HepG2 (cell line): Measurements from ENCODE around the gene NME8. TPM values are rescaled to one million over a fixed set of nuclear protein-coding genes. Genes with fewer than 3 reads are reported as not detected.

Experiments used
- CBX1 ChIP-seq: IDR thresholded peaks from one replicate; pipeline ENCODE4 v1.6.1; 2016; ENCODE audit warnings: antibody characterized with exemption, low read depth
- ELF4 ChIP-seq: sonication (generic); formaldehyde crosslinking; IDR thresholded peaks from 2 replicates; pipeline ENCODE4 v1.5.0; 2020; ENCODE audit warnings: missing genetic modification reagents, mild to moderate bottlenecking, moderate library complexity, borderline replicate concordance
- HNRNPUL1 ChIP-seq: fragments of 200-400 bp; formaldehyde crosslinking; IDR thresholded peaks from 2 replicates; pipeline ENCODE4 v1.6.1; 2017; ENCODE audit warnings: low read depth, mild to moderate bottlenecking, low read length, moderate library complexity
- HOXA9 ChIP-seq: sonication (generic); formaldehyde crosslinking; IDR thresholded peaks from 2 replicates; pipeline ENCODE4 v1.8.1; 2022; ENCODE audit warnings: missing genetic modification reagents, mild to moderate bottlenecking, moderate library complexity, borderline replicate concordance
- ISL2 ChIP-seq: sonication (generic); formaldehyde crosslinking; IDR thresholded peaks from 2 replicates; pipeline ENCODE4 v1.5.0; 2020; ENCODE audit warnings: missing genetic modification reagents
- PAF1 ChIP-seq: IDR thresholded peaks from 2 replicates; pipeline ENCODE4 v1.6.1; 2016; ENCODE audit warnings: missing genetic modification reagents, missing compliant biosample characterization
- SKI ChIP-seq: fragments of 450-650 bp; IDR thresholded peaks from one replicate; pipeline ENCODE4 v1.6.1; 2018; ENCODE audit warnings: mild to moderate bottlenecking; ENCODE audit not compliant: partially characterized antibody
- ZNF510 ChIP-seq: sonication (generic); formaldehyde crosslinking; IDR thresholded peaks from 2 replicates; pipeline ENCODE4 v1.4.0; 2020; ENCODE audit warnings: low read depth, mild to moderate bottlenecking, missing genetic modification reagents
- ZNF781 ChIP-seq: sonication (generic); formaldehyde crosslinking; IDR thresholded peaks from 2 replicates; pipeline ENCODE4 v1.5.1; 2020; ENCODE audit warnings: borderline replicate concordance, mild to moderate bottlenecking, missing genetic modification reagents; ENCODE audit errors: not compliant biosample characterization
- ZNF790 ChIP-seq: sonication (generic); formaldehyde crosslinking; IDR thresholded peaks from 2 replicates; pipeline ENCODE4 v1.8.0; 2022; ENCODE audit warnings: missing genetic modification reagents, mild to moderate bottlenecking, borderline replicate concordance
- polyA plus RNA-seq, 8 experiments: library from polyadenylated mRNA; depleted of rRNA in 3 of 8; stranded (reverse) in 7 of 8; unstranded in 1 of 8; fragments of >200 nt; fragmentation: Illumina TruSeq in 4 of 8; extraction: Trizol in 4 of 8; gene quantifications; 2 replicates each; pipeline versions ENCODE4 v1.2.1 to v1.2.3, GENCODE V29; 2011 to 2016; ENCODE audit warnings: low read depth in 4 of 8, missing spikeins in 1 of 8, mixed read lengths in 1 of 8; ENCODE audit not compliant: insufficient read depth in 1 of 8
- total RNA-seq, 5 experiments: library from RNA; depleted of rRNA; stranded (reverse); fragments of >200 nt; fragmentation: Illumina TruSeq; extraction: Trizol; gene quantifications; 2 replicates each; pipeline ENCODE4 v1.2.3, GENCODE V29; 2016; ENCODE audit warnings: low read depth in 1 of 5
- TF ChIP-seq, protein P1 (sequence below): sonication (generic); formaldehyde crosslinking; IDR thresholded peaks from 2 replicates; pipeline ENCODE4 v1.5.0; 2020; ENCODE audit warnings: mild to moderate bottlenecking, missing genetic modification reagents
- TF ChIP-seq, protein P2 (sequence below): sonication (generic); formaldehyde crosslinking; IDR thresholded peaks from 2 replicates; pipeline ENCODE4 v1.5.0; 2020; ENCODE audit warnings: mild to moderate bottlenecking, missing genetic modification reagents
- TF ChIP-seq, protein P3 (sequence below): sonication (generic); formaldehyde crosslinking; IDR thresholded peaks from 2 replicates; pipeline ENCODE4 v1.5.0; 2020; ENCODE audit warnings: mild to moderate bottlenecking, missing genetic modification reagents
- TF ChIP-seq, protein P4 (sequence below): sonication (generic); formaldehyde crosslinking; conservative IDR thresholded peaks from 2 replicates; pipeline ENCODE4 v1.4.0; 2020; ENCODE audit warnings: mild to moderate bottlenecking, missing genetic modification reagents, moderate library complexity
- TF ChIP-seq, protein P5 (sequence below): sonication (generic); formaldehyde crosslinking; IDR thresholded peaks from 2 replicates; pipeline ENCODE4 v1.5.0; 2020; ENCODE audit warnings: mild to moderate bottlenecking, missing genetic modification reagents

NME8 gene
- total and polyA plus RNA-seq, 2 of the 13 experiments (the other 11 are each of a cell fraction or from before 2014, with no cell fraction given) = not detected

DNA sequence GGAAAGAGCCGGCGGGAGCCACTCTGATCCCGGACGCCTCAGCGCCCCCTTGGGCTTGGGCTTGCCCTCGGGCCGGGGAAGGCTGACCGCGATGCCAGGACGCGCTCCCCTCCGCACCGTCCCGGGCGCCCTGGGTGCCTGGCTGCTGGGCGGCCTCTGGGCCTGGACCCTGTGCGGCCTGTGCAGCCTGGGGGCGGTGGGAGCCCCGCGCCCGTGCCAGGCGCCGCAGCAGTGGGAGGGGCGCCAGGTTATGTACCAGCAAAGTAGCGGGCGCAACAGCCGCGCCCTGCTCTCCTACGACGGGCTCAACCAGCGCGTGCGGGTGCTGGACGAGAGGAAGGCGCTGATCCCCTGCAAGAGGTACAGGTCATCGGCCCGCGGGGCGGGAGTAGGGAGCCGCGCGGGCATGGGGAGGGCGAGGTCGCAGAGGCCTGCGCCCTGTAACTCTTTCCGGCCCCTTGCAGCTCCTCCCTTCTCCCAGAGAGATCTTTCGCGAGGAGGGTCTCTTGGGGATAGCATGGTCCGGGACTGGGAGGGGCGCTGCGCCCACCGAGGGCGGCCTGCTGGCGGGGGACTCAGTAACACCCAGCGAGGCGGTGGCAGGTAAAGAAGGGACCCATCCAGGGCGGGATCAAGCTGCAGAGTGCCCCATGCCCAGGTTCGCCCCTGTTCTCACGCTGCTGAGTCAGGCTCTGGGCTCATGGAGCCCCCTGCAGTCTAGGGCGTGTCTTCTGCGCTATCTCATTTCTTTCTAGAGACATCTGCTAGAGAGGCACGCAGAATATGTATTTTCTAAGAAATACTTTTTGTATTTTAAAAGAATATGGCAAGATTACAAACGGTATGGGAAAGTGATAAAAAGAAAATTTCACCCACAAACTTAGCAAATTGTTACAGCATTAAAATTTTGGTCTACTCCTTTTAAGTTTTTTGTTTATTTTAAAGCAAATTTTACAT lies 72.7 kb downstream of the NME8 start (continued):
- peak; percentile 25 for TF ChIP-seq CBX1
- TF ChIP-seq ZNF781 = no peak
- TF ChIP-seq, protein P1, sequence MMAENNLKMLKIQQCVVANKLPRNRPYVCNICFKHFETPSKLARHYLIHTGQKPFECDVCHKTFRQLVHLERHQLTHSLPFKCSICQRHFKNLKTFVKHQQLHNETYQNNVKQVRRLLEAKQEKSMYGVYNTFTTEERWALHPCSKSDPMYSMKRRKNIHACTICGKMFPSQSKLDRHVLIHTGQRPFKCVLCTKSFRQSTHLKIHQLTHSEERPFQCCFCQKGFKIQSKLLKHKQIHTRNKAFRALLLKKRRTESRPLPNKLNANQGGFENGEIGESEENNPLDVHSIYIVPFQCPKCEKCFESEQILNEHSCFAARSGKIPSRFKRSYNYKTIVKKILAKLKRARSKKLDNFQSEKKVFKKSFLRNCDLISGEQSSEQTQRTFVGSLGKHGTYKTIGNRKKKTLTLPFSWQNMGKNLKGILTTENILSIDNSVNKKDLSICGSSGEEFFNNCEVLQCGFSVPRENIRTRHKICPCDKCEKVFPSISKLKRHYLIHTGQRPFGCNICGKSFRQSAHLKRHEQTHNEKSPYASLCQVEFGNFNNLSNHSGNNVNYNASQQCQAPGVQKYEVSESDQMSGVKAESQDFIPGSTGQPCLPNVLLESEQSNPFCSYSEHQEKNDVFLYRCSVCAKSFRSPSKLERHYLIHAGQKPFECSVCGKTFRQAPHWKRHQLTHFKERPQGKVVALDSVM = 0 out of 2 replicates have a peak, but pooled peaks have one; percentile 38
- peak; percentile 61; the same call in 1 of the 2 replicates for TF ChIP-seq ISL2
- TF ChIP-seq, protein P2, sequence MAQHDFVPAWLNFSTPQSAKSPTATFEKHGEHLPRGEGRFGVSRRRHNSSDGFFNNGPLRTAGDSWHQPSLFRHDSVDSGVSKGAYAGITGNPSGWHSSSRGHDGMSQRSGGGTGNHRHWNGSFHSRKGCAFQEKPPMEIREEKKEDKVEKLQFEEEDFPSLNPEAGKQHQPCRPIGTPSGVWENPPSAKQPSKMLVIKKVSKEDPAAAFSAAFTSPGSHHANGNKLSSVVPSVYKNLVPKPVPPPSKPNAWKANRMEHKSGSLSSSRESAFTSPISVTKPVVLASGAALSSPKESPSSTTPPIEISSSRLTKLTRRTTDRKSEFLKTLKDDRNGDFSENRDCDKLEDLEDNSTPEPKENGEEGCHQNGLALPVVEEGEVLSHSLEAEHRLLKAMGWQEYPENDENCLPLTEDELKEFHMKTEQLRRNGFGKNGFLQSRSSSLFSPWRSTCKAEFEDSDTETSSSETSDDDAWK (CRISPR knock-in tag) = no peak
- TF ChIP-seq ZNF790 (CRISPR knock-in tag) = 0 out of 2 replicates have a peak, but pooled peaks have one; percentile 6
- no peak for TF ChIP-seq SKI
- no peak for TF ChIP-seq HNRNPUL1
- TF ChIP-seq, protein P3, sequence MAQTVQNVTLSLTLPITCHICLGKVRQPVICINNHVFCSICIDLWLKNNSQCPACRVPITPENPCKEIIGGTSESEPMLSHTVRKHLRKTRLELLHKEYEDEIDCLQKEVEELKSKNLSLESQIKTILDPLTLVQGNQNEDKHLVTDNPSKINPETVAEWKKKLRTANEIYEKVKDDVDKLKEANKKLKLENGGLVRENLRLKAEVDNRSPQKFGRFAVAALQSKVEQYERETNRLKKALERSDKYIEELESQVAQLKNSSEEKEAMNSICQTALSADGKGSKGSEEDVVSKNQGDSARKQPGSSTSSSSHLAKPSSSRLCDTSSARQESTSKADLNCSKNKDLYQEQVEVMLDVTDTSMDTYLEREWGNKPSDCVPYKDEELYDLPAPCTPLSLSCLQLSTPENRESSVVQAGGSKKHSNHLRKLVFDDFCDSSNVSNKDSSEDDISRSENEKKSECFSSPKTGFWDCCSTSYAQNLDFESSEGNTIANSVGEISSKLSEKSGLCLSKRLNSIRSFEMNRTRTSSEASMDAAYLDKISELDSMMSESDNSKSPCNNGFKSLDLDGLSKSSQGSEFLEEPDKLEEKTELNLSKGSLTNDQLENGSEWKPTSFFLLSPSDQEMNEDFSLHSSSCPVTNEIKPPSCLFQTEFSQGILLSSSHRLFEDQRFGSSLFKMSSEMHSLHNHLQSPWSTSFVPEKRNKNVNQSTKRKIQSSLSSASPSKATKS (CRISPR knock-in tag) = no peak
- no peak for TF ChIP-seq PAF1 (CRISPR knock-in tag)
- TF ChIP-seq HOXA9 (CRISPR knock-in tag) = 0 out of 2 replicates have a peak, but pooled peaks have one; percentile 53
- TF ChIP-seq, protein P4, sequence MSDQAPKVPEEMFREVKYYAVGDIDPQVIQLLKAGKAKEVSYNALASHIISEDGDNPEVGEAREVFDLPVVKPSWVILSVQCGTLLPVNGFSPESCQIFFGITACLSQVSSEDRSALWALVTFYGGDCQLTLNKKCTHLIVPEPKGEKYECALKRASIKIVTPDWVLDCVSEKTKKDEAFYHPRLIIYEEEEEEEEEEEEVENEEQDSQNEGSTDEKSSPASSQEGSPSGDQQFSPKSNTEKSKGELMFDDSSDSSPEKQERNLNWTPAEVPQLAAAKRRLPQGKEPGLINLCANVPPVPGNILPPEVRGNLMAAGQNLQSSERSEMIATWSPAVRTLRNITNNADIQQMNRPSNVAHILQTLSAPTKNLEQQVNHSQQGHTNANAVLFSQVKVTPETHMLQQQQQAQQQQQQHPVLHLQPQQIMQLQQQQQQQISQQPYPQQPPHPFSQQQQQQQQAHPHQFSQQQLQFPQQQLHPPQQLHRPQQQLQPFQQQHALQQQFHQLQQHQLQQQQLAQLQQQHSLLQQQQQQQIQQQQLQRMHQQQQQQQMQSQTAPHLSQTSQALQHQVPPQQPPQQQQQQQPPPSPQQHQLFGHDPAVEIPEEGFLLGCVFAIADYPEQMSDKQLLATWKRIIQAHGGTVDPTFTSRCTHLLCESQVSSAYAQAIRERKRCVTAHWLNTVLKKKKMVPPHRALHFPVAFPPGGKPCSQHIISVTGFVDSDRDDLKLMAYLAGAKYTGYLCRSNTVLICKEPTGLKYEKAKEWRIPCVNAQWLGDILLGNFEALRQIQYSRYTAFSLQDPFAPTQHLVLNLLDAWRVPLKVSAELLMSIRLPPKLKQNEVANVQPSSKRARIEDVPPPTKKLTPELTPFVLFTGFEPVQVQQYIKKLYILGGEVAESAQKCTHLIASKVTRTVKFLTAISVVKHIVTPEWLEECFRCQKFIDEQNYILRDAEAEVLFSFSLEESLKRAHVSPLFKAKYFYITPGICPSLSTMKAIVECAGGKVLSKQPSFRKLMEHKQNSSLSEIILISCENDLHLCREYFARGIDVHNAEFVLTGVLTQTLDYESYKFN (CRISPR knock-in tag) = peak; percentile 51
- TF ChIP-seq, protein P5, sequence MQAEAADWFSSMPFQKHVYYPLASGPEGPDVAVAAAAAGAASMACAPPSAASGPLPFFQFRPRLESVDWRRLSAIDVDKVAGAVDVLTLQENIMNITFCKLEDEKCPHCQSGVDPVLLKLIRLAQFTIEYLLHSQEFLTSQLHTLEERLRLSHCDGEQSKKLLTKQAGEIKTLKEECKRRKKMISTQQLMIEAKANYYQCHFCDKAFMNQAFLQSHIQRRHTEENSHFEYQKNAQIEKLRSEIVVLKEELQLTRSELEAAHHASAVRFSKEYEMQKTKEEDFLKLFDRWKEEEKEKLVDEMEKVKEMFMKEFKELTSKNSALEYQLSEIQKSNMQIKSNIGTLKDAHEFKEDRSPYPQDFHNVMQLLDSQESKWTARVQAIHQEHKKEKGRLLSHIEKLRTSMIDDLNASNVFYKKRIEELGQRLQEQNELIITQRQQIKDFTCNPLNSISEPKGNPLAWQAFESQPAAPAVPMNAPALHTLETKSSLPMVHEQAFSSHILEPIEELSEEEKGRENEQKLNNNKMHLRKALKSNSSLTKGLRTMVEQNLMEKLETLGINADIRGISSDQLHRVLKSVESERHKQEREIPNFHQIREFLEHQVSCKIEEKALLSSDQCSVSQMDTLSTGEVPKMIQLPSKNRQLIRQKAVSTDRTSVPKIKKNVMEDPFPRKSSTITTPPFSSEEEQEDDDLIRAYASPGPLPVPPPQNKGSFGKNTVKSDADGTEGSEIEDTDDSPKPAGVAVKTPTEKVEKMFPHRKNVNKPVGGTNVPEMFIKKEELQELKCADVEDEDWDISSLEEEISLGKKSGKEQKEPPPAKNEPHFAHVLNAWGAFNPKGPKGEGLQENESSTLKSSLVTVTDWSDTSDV (CRISPR knock-in tag) = 0 out of 2 replicates have a peak, but pooled peaks have one; percentile 58
- no peak for TF ChIP-seq ELF4
- TF ChIP-seq ZNF510 = no peak
